Superior temporal gyrus (tissue), 1 donor: ENCODE results near the gene ZNF487.

Experiments used
- DNase-seq: peaks from one replicate; pipeline ENCODE4 v3.0.0-alpha.2; 2016; ENCODE audit errors: extremely low spot score

Gene ZNF487

GRCh38 chr10:43502931-43503330, 66.0 kb downstream of the ZNF487 start:
- no peak for DNase-seq

GRCh38 chr10:43524434-43525247, 87.7 kb downstream of the ZNF487 start:
- DNase-seq, result no peak
